ENCODE data around the gene NBDY. TPM values are rescaled to one million over a fixed set of nuclear protein-coding genes. Genes with fewer than 3 reads are reported as not detected.

NBDY gene
- total and polyA plus RNA-seq, 4 donors, result 35.7 to 45.5 (median 43.0) TPM

DNA sequence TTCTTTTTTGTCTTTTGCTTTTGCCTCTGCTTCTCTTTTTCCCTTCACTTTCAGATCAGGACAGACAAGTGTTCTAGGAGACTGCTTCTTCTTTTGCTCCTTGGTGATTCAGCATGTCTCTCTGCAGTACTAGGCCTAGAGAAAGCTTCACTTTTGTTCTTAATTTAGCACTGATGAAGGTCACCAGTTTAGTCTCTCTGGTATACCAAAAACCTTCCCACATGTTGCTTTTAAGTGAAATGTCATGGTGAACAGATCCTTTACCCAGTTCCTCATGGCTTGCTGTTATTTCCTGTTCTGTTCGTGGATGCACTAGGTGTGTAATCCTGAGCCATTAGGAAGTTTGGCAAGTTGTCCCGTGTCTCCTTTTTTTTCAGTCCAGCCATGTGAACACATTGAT, 53.3 kb downstream of the NBDY start:
- 43 to 72% methylated on average over 2 of the region's 2 CpGs for WGBS, 2 donors
- Histone ChIP-seq H3K27ac (ENCODE audit: low read depth in 1 of 2, low read length in 2 of 2) (no peak overlapping the region), H3K4me1 (ENCODE audit: control insufficient read depth in 1 of 2, insufficient read depth in 2 of 2, low read length in 2 of 2) (no peaks in the 10 kb centered on the region), H3K9me3 (ENCODE audit: control insufficient read depth, low read length) (no peaks in the 10 kb centered on the region), H3K4me3 (ENCODE audit: low read length in 2 of 2) (no peak overlapping the region), H3K27me3 (ENCODE audit: control insufficient read depth in 1 of 2, insufficient read depth in 2 of 2, low read length in 1 of 2) (no peaks in the 10 kb centered on the region), H3K36me3 (ENCODE audit: control insufficient read depth in 1 of 2, insufficient read depth in 2 of 2, low read length in 1 of 2) (peaks cover 0 to 1% of the 10 kb centered on the region in 2 donors)
- no peak for ATAC-seq (ENCODE audit: low FRiP score)
- DNase-seq, result no peak
- intact Hi-C loops (cut with DNase I), result no loop called here

DNA sequence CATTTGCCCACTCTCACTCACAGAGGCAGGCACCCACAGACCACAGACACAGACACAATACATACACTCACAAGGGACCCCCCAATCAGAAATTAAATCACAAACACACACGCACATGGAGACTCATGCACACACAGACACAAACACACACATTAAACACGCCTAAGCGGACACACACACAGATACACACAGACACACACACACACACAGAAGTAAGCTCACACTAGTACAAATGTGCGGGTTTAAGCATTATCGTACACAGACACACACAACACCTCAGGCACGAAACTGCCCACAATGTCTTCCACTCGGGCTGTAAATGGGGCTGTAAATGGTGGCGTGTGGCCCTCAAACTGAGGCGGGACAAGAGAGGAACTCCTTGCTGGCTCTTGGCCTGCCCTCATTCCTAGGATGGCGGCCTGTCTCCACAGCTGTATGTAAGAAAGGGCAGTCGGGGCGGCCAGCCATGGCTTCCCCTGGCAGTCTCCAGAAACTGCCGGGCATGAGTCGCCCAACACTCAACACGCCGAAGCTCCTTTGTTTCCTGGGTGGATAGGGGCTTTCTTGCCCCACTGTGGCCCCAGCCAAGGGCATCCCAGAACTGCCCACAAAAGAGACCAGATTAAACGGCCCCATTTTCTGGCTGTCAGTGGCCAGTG, 53.9 kb downstream of the NBDY start:
- H3K27ac ChIP-seq (ENCODE audit: low read depth in 1 of 2, low read length in 2 of 2), result no peak overlapping the region
- H3K4me3 ChIP-seq (ENCODE audit: low read length in 2 of 2), result no peak overlapping the region
- H3K36me3 ChIP-seq (ENCODE audit: control insufficient read depth in 1 of 2, insufficient read depth in 2 of 2, low read length in 1 of 2), result peaks cover 0 to 1% of the 10 kb centered on the region in 2 donors
- intact Hi-C loops (cut with DNase I), result no loop called here
- 49 to 93% methylated on average over 17 of the region's 17 CpGs for WGBS, 2 donors
- H3K27me3 ChIP-seq (ENCODE audit: control insufficient read depth in 1 of 2, insufficient read depth in 2 of 2, low read length in 1 of 2), result no peaks in the 10 kb centered on the region
- DNase-seq, result peak; percentile 67 to 83
- H3K9me3 ChIP-seq (ENCODE audit: control insufficient read depth, low read length), result no peaks in the 10 kb centered on the region
- no peaks in the 10 kb centered on the region for H3K4me1 ChIP-seq (ENCODE audit: control insufficient read depth in 1 of 2, insufficient read depth in 2 of 2, low read length in 2 of 2)
- no peak for ATAC-seq (ENCODE audit: low FRiP score)

GRCh38 chrX:56783450-56783831, 54.4 kb downstream of the NBDY start:
- peaks cover 0 to 1% of the 10 kb centered on the region in 2 donors for H3K36me3 ChIP-seq (ENCODE audit: control insufficient read depth in 1 of 2, insufficient read depth in 2 of 2, low read length in 1 of 2)
- 55 to 94% methylated on average over 12 of the region's 12 CpGs for WGBS, 2 donors
- no peak overlapping the region for H3K4me3 ChIP-seq (ENCODE audit: low read length in 2 of 2)
- no peaks in the 10 kb centered on the region for H3K9me3 ChIP-seq (ENCODE audit: control insufficient read depth, low read length)
- intact Hi-C loops (cut with DNase I), result no loop called here
- DNase-seq, result peak; percentile 90 to 94
- no peak overlapping the region for H3K27ac ChIP-seq (ENCODE audit: low read depth in 1 of 2, low read length in 2 of 2)
- ATAC-seq (ENCODE audit: low FRiP score), result no peak
- H3K4me1 ChIP-seq (ENCODE audit: control insufficient read depth in 1 of 2, insufficient read depth in 2 of 2, low read length in 2 of 2), result no peaks in the 10 kb centered on the region
- no peaks in the 10 kb centered on the region for H3K27me3 ChIP-seq (ENCODE audit: control insufficient read depth in 1 of 2, insufficient read depth in 2 of 2, low read length in 1 of 2)

GRCh38 chrX:56783996-56784620, 55.1 kb downstream of the NBDY start:
- Histone ChIP-seq H3K4me1 (ENCODE audit: control insufficient read depth in 1 of 2, insufficient read depth in 2 of 2, low read length in 2 of 2) (no peaks in the 10 kb centered on the region), H3K36me3 (ENCODE audit: control insufficient read depth in 1 of 2, insufficient read depth in 2 of 2, low read length in 1 of 2) (peaks cover 0 to 1% of the 10 kb centered on the region in 2 donors), H3K27ac (ENCODE audit: low read depth in 1 of 2, low read length in 2 of 2) (no peak overlapping the region), H3K9me3 (ENCODE audit: control insufficient read depth, low read length) (no peaks in the 10 kb centered on the region), H3K27me3 (ENCODE audit: control insufficient read depth in 1 of 2, insufficient read depth in 2 of 2, low read length in 1 of 2) (no peaks in the 10 kb centered on the region), H3K4me3 (ENCODE audit: low read length in 2 of 2) (no peak overlapping the region)
- 82 to 92% methylated on average over 9 of the region's 9 CpGs for WGBS, 2 donors
- ATAC-seq (ENCODE audit: low FRiP score), result no peak
- intact Hi-C loops (cut with DNase I), result no loop called here
- peak; percentile 30 to 33 for DNase-seq

- no peak for ATAC-seq (ENCODE audit: low FRiP score)
- peak; percentile 6 to 21 for DNase-seq
- intact Hi-C loops (cut with DNase I), result no loop called here
Observed at GRCh38 chrX:56784666-56785065, 55.6 kb downstream of the NBDY start.

DNA sequence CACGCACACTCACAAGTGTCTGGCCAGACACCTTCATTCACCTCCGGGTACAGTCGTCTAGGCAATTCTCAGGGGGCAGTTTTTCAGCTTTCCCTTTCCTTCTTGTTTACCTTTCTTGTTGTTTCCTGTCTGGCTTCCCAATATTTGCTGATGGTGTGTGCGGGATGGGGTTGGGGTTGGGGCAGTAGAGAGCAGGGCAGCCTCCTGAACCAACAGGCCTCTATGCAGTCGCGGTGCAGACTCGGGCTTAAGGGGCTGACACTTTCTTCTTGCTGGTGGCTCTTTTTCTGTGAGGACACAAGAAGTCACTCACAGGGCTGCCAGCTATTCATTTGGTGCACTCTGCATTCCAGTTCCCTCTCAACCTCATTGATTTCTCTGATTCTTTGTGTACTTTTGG, 56.4 kb downstream of the NBDY start:
- peaks cover 0 to 1% of the 10 kb centered on the region in 2 donors for H3K36me3 ChIP-seq (ENCODE audit: control insufficient read depth in 1 of 2, insufficient read depth in 2 of 2, low read length in 1 of 2)
- ATAC-seq (ENCODE audit: low FRiP score), result no peak
- WGBS, 2 donors, result 76 to 83% methylated on average over 7 of the region's 7 CpGs
- intact Hi-C loops (cut with DNase I), result no loop called here
- peak in 1 of 2 donors; percentile 33 for DNase-seq
- no peak overlapping the region for H3K4me3 ChIP-seq (ENCODE audit: low read length in 2 of 2)
- H3K4me1 ChIP-seq (ENCODE audit: control insufficient read depth in 1 of 2, insufficient read depth in 2 of 2, low read length in 2 of 2), result no peaks in the 10 kb centered on the region
- no peak overlapping the region for H3K27ac ChIP-seq (ENCODE audit: low read depth in 1 of 2, low read length in 2 of 2)
- no peaks in the 10 kb centered on the region for H3K27me3 ChIP-seq (ENCODE audit: control insufficient read depth in 1 of 2, insufficient read depth in 2 of 2, low read length in 1 of 2)
- no peaks in the 10 kb centered on the region for H3K9me3 ChIP-seq (ENCODE audit: control insufficient read depth, low read length)

More at GRCh38 chrX:56784666-56785065, 55.6 kb downstream of the NBDY start:
- WGBS, 2 donors, result 97% methylated on average over 14 of the region's 14 CpGs
- Histone ChIP-seq H3K36me3 (ENCODE audit: control insufficient read depth in 1 of 2, insufficient read depth in 2 of 2, low read length in 1 of 2) (peaks cover 0 to 1% of the 10 kb centered on the region in 2 donors), H3K27ac (ENCODE audit: low read depth in 1 of 2, low read length in 2 of 2) (no peak overlapping the region), H3K4me3 (ENCODE audit: low read length in 2 of 2) (no peak overlapping the region), H3K4me1 (ENCODE audit: control insufficient read depth in 1 of 2, insufficient read depth in 2 of 2, low read length in 2 of 2) (no peaks in the 10 kb centered on the region), H3K27me3 (ENCODE audit: control insufficient read depth in 1 of 2, insufficient read depth in 2 of 2, low read length in 1 of 2) (no peaks in the 10 kb centered on the region), H3K9me3 (ENCODE audit: control insufficient read depth, low read length) (no peaks in the 10 kb centered on the region)

GRCh38 chrX:56786889-56787733, 58.1 kb downstream of the NBDY start:
- Histone ChIP-seq H3K27me3 (ENCODE audit: control insufficient read depth in 1 of 2, insufficient read depth in 2 of 2, low read length in 1 of 2) (no peaks in the 10 kb centered on the region), H3K27ac (ENCODE audit: low read depth in 1 of 2, low read length in 2 of 2) (no peak overlapping the region), H3K9me3 (ENCODE audit: control insufficient read depth, low read length) (no peaks in the 10 kb centered on the region), H3K36me3 (ENCODE audit: control insufficient read depth in 1 of 2, insufficient read depth in 2 of 2, low read length in 1 of 2) (peaks cover 0 to 1% of the 10 kb centered on the region in 2 donors), H3K4me3 (ENCODE audit: low read length in 2 of 2) (no peak overlapping the region), H3K4me1 (ENCODE audit: control insufficient read depth in 1 of 2, insufficient read depth in 2 of 2, low read length in 2 of 2) (no peaks in the 10 kb centered on the region)
- DNase-seq (no peak), ATAC-seq (ENCODE audit: low FRiP score) (no peak)
- 66 to 77% methylated on average over 9 of the region's 9 CpGs for WGBS, 2 donors
- intact Hi-C loops (cut with DNase I), result no loop called here

DNA sequence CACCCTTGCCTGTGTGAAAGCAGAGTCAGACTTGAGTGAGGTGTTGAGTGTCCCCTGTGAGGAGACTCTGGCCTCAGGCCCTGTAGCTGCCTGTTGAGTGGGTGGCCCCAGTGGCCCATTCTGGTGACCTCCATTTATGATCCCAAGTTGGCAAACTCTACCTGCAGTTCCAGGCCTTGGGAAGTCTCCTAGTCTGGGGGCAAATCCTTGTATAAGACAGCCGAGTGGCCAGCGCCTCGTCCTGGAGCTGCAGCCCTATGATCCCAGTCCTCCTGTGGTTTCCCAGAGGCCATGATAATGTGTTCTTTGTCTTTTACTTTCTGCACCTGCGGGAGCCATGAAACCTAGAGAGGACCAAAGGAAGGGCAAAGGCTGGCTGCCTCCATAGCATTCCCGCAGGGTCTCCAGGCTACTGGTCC, 58.7 kb downstream of the NBDY start:
- intact Hi-C loops (cut with DNase I), result no loop called here
- Histone ChIP-seq H3K36me3 (ENCODE audit: control insufficient read depth in 1 of 2, insufficient read depth in 2 of 2, low read length in 1 of 2) (peaks cover 0 to 1% of the 10 kb centered on the region in 2 donors), H3K27ac (ENCODE audit: low read depth in 1 of 2, low read length in 2 of 2) (no peak overlapping the region), H3K9me3 (ENCODE audit: control insufficient read depth, low read length) (no peaks in the 10 kb centered on the region), H3K4me3 (ENCODE audit: low read length in 2 of 2) (no peak overlapping the region), H3K27me3 (ENCODE audit: control insufficient read depth in 1 of 2, insufficient read depth in 2 of 2, low read length in 1 of 2) (no peaks in the 10 kb centered on the region), H3K4me1 (ENCODE audit: control insufficient read depth in 1 of 2, insufficient read depth in 2 of 2, low read length in 2 of 2) (no peaks in the 10 kb centered on the region)
- ATAC-seq (ENCODE audit: low FRiP score), result no peak
- peak in 1 of 2 donors; percentile 45 for DNase-seq
- 80 to 90% methylated on average over 5 of the region's 5 CpGs for WGBS, 2 donors

Measured in aorta (tissue), 5 donors.